Spleen (tissue), 11 donors: ENCODE data around the gene ARFGEF2. TPM values are rescaled to one million over a fixed set of nuclear protein-coding genes. Genes with fewer than 3 reads are reported as not detected.
A peak's percentile ranks its signal among the peaks of the same experiment; 100 is the strongest.

Experiments used
- DNase-seq: peaks from one replicate; pipeline ENCODE4 v3.0.0-alpha.2; 2020
- H3K27ac ChIP-seq, 8 donors: fragments of 200-600 bp; sonication (generic) in 7 of 8; 1 replicate in 4 of 8; 2 replicates in 4 of 8; pipeline versions ENCODE4 v1.5.0 to v1.8.0; 2016 to 2021; ENCODE audit warnings: inconsistent platforms in 4 of 8, mild to moderate bottlenecking in 4 of 8, moderate library complexity in 1 of 8
- H3K27me3 ChIP-seq, 7 donors: fragments of 200-600 bp; sonication (generic) in 6 of 7; replicated peaks in 1 of 7; 1 replicate in 4 of 7; 2 replicates in 3 of 7; pipeline versions ENCODE4 v1.5.0 to v1.8.0; 2016 to 2021; ENCODE audit warnings: inconsistent platforms in 3 of 7, mild to moderate bottlenecking in 1 of 7
- H3K36me3 ChIP-seq, 6 donors: fragments of 200-600 bp; sonication (generic) in 5 of 6; 1 replicate in 4 of 6; 2 replicates in 2 of 6; pipeline versions ENCODE4 v1.5.0 to v1.8.0; 2016 to 2021; ENCODE audit warnings: inconsistent platforms in 2 of 6
- H3K4me1 ChIP-seq, 6 donors: fragments of 200-600 bp; sonication (generic) in 5 of 6; 1 replicate in 3 of 6; 2 replicates in 3 of 6; pipeline versions ENCODE4 v1.5.0 to v1.8.0; 2016 to 2021; ENCODE audit warnings: inconsistent platforms in 3 of 6
- H3K4me3 ChIP-seq, 8 donors: fragments of 200-600 bp; sonication (generic) in 7 of 8; 1 replicate in 4 of 8; 2 replicates in 4 of 8; pipeline versions ENCODE4 v1.5.0 to v1.8.0; 2016 to 2021; ENCODE audit warnings: inconsistent platforms in 4 of 8, mild to moderate bottlenecking in 4 of 8, moderate library complexity in 2 of 8
- H3K9me3 ChIP-seq, 8 donors: fragments of 200-600 bp; sonication (generic) in 7 of 8; 1 replicate in 4 of 8; 2 replicates in 4 of 8; pipeline versions ENCODE4 v1.5.0 to v1.8.0; 2016 to 2021; ENCODE audit warnings: inconsistent platforms in 4 of 8
- POLR2A ChIP-seq, 3 donors: fragments of 450-650 bp; IDR thresholded peaks; one replicate each; pipeline ENCODE4 v1.5.1; 2017; ENCODE audit warnings: antibody characterized with exemption in 3 of 3, mild to moderate bottlenecking in 1 of 3
- POLR2AphosphoS5 ChIP-seq, 3 donors: sonication (generic); formaldehyde crosslinking; IDR thresholded peaks; one replicate each; pipeline ENCODE4 v1.5.1; 2017; ENCODE audit warnings: antibody characterized with exemption in 3 of 3
- WGBS, 5 donors: extraction: QIAGEN DNeasy Blood & Tissue Kit in 3 of 5; methylation state at CpG; one replicate each; pipeline versions ENCODE4 v1.1.5 to v1.1.7; 2013 to 2018; 5-methylcytosine and 5-hydroxymethylcytosine counted together
- intact Hi-C: fragments of 100-400 bp; cut with DNase I; formaldehyde crosslinking; loops from one replicate; pipeline ENCODE4 v1.15.0; 2023; ENCODE audit warnings: low total_unique reads
- polyA plus RNA-seq, 3 donors: library from polyadenylated mRNA; stranded (reverse); fragments of 200-250 nt; gene quantifications; one replicate each; pipeline ENCODE4 v1.2.1, GENCODE V29; 2013
- total RNA-seq, 7 donors: library from RNA; depleted of rRNA in 3 of 7; stranded (reverse); fragments of >200 nt in 3 of 7; fragmentation: NEBNext Ultra II Directional in 4 of 7; extraction: Animal tissue kit (Norgen Biotek cat#: 25700) in 4 of 7; gene quantifications; one replicate each; pipeline versions ENCODE4 v1.1.0 to v1.2.1, GENCODE V29; 2016 to 2021
- TF ChIP-seq, protein P1 (sequence below), 11 experiments: fragments of 200-600 bp in 7 of 11; fragments of 450-650 bp in 4 of 11; sonication (generic) in 4 of 11; IDR thresholded peaks in 8 of 11; conservative IDR thresholded peaks in 3 of 11; 1 replicate in 7 of 11; 2 replicates in 4 of 11; pipeline versions ENCODE4 v1.4.0 to v1.8.0; 2016 to 2021; ENCODE audit warnings: antibody characterized with exemption in 11 of 11, inconsistent platforms in 4 of 11, mild to moderate bottlenecking in 1 of 11
- donor health status: healthy with polysubstance abuse.
- donor health status: DM: no; HTN: no; CAD: no; lungs with moderate emphysema.
- donor health status: DM: no; HTN: no; CAD: no.
- donor health status: Bipolar disorder and iron deficiency.
- donor health status: healthy.
- donor health status: DM: no; HTN: no; CAD: no.
- donor health status: DM: yes; HTN: yes; CAD: no.

ARFGEF2 gene
- total and polyA plus RNA-seq, 10 donors = 6.7 to 44.4 (median 40.8) TPM

DNA sequence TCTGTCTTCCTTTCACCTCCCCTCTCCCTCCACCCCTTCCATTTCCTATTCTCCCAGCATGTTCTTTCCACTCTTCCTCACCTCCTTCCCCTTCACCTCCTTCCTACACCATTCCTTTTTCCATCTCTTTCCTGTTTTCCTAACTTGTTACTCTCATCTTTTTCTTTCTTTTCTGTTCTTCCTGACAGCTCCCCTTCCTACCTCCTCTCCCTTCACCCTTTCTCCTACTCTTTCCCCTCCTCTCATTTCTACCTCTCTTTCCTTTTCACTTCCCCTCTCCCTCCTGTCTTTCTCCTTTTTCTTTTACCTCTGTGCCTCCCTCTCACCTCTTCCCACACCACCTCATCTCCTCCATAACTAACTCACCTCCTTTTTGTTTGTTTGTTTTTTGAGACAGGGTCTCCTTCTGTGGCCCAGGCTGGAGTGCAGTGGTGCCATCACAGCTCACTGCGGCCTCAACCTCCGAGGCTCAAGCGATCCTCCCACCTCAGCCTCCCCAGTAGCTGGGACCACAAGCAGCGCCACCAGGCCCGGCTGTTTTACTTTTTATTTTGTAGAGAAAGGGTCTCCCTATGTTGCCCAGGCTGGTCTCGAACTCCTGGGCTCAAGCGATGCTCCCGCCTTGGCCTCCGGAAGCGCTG lies 864 bp upstream of the ARFGEF2 start:
- Histone ChIP-seq H3K4me3 (peak overlapping the region; percentile 69 to 90 (median 80)), H3K4me1 (peaks cover 35 to 55% (median 48%) of the 10 kb centered on the region in 6 donors), H3K27ac (peak overlapping the region; percentile 91 to 98 (median 96)), H3K9me3 (no peaks in the 10 kb centered on the region), H3K27me3 (no peaks in the 10 kb centered on the region), H3K36me3 (no peaks in the 10 kb centered on the region)
- TF ChIP-seq POLR2AphosphoS5 (IDR thresholded peaks at IDR 0.05) = no peak
- TF ChIP-seq, protein P1, sequence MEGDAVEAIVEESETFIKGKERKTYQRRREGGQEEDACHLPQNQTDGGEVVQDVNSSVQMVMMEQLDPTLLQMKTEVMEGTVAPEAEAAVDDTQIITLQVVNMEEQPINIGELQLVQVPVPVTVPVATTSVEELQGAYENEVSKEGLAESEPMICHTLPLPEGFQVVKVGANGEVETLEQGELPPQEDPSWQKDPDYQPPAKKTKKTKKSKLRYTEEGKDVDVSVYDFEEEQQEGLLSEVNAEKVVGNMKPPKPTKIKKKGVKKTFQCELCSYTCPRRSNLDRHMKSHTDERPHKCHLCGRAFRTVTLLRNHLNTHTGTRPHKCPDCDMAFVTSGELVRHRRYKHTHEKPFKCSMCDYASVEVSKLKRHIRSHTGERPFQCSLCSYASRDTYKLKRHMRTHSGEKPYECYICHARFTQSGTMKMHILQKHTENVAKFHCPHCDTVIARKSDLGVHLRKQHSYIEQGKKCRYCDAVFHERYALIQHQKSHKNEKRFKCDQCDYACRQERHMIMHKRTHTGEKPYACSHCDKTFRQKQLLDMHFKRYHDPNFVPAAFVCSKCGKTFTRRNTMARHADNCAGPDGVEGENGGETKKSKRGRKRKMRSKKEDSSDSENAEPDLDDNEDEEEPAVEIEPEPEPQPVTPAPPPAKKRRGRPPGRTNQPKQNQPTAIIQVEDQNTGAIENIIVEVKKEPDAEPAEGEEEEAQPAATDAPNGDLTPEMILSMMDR (IDR thresholded peaks at IDR 0.05 in 8 of 11, conservative IDR thresholded peaks at IDR 0.05 in 3 of 11) = no peak
- TF ChIP-seq POLR2A (IDR thresholded peaks at IDR 0.05) = no peak
- peak; percentile 87 for DNase-seq
- WGBS, 5 donors = 21 to 26% (median 22%) methylated on average over 10 of the region's 10 CpGs
- intact Hi-C loops = no loop called here

DNA sequence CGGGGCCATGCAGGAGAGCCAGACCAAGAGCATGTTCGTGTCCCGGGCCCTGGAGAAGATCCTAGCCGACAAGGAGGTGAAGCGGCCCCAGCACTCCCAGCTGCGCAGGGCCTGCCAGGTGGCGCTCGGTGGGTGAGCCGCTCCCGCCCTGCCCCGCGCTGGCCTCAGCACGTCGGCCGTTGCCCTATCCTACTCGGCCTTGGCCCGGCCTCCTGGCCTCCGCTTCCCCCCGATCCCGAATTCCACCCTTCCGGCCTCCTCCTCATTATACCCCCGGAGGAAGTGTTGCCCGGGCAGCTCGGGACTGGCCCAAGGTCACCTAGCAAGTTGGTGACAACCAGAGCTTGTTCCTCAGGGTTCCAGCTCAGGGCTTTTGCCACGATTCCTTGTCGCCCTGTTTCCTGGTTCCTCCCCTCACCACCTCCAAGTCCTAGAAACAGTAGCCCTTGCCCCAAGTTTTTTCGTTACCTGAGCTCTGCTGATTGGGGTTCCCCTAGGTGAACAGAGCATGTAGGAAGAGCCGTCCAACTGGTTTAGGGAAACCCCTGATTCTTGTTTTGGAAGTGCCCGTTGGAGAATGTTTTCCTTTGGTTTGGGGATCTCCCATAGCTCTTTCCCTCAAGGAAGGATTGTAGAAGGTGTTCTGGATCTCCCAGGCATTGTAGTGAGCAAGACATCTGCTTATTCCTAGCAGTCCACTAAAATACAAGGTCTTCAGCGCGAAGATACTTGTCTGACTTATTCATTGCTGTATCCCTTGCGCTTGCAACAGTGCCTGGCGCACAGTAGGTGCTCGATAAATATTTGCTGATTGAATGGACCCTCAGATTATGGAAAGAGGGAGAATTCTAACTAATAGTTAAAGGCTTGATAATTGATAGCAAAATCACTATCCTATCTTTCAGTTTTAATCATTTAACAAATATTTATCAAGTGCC lies 641 bp downstream of the ARFGEF2 start:
- Histone ChIP-seq H3K4me3 (peak overlapping the region; percentile 69 to 90 (median 80)), H3K9me3 (no peaks in the 10 kb centered on the region), H3K27me3 (no peaks in the 10 kb centered on the region), H3K27ac (peak overlapping the region; percentile 91 to 98 (median 96)), H3K4me1 (peaks cover 47 to 70% (median 63%) of the 10 kb centered on the region in 6 donors), H3K36me3 (no peaks in the 10 kb centered on the region)
- intact Hi-C loops = no loop called here
- DNase-seq = peak; percentile 92
- TF ChIP-seq POLR2AphosphoS5 (IDR thresholded peaks at IDR 0.05) = no peak
- TF ChIP-seq, protein P1 (IDR thresholded peaks at IDR 0.05 in 8 of 11, conservative IDR thresholded peaks at IDR 0.05 in 3 of 11) = peak in 1 of 11 experiments; percentile 6
- no peak for TF ChIP-seq POLR2A (IDR thresholded peaks at IDR 0.05)
- 10 to 17% (median 12%) methylated on average over 15 to 34 of the region's 34 CpGs for WGBS, 5 donors

DNA sequence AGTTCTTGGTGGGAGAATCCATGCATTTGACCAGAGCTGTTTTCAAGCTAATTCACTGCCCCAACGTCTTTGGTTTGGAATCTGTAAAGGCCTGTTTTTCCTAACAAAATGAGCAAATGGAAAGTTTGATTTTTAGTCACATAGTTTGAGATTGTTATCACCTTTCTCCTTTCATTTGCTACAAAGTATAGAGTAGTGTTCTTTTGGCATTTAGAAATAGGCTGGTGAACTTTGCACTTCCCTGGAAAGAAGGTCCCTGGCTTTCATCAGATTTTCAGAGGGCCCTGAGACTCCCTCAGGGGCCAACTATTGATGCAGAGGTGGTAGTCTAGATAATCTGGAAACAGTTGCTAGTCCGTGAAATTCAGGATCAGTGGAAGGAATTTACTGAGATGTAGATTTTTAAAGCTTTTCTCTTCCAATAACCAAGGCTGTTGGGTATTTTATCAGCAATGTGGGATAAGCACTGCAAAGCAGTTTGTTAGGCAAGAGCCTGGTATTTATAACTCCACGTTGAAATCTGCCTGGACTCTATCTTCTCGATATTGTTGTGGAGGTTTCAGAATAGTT lies 1.7 kb downstream of the ARFGEF2 start:
- no peak for DNase-seq
- TF ChIP-seq POLR2AphosphoS5 (IDR thresholded peaks at IDR 0.05) = no peak
- TF ChIP-seq, protein P1 (IDR thresholded peaks at IDR 0.05 in 8 of 11, conservative IDR thresholded peaks at IDR 0.05 in 3 of 11) = no peak
- no peak for TF ChIP-seq POLR2A (IDR thresholded peaks at IDR 0.05)
- intact Hi-C loops = no loop called here
- H3K27me3 ChIP-seq = no peaks in the 10 kb centered on the region
- H3K4me3 ChIP-seq = peak overlapping the region in 4 of 8 donors; percentile 69 to 90 (median 85)
- H3K4me1 ChIP-seq = peaks cover 47 to 79% (median 68%) of the 10 kb centered on the region in 6 donors
- peak overlapping the region; percentile 91 to 98 (median 96) for H3K27ac ChIP-seq
- H3K9me3 ChIP-seq = no peaks in the 10 kb centered on the region
- no peaks in the 10 kb centered on the region for H3K36me3 ChIP-seq
- 39 to 56% (median 52%) methylated on average over 4 of the region's 4 CpGs for WGBS, 5 donors
